GM19238 (cell line): ENCODE data around the gene HEG1.

Experiments
- DNase-seq: peaks from one replicate; pipeline ENCODE4 v3.0.0; 2011; ENCODE audit warnings: low spot score; ENCODE audit not compliant: insufficient read length

HEG1 gene

DNA sequence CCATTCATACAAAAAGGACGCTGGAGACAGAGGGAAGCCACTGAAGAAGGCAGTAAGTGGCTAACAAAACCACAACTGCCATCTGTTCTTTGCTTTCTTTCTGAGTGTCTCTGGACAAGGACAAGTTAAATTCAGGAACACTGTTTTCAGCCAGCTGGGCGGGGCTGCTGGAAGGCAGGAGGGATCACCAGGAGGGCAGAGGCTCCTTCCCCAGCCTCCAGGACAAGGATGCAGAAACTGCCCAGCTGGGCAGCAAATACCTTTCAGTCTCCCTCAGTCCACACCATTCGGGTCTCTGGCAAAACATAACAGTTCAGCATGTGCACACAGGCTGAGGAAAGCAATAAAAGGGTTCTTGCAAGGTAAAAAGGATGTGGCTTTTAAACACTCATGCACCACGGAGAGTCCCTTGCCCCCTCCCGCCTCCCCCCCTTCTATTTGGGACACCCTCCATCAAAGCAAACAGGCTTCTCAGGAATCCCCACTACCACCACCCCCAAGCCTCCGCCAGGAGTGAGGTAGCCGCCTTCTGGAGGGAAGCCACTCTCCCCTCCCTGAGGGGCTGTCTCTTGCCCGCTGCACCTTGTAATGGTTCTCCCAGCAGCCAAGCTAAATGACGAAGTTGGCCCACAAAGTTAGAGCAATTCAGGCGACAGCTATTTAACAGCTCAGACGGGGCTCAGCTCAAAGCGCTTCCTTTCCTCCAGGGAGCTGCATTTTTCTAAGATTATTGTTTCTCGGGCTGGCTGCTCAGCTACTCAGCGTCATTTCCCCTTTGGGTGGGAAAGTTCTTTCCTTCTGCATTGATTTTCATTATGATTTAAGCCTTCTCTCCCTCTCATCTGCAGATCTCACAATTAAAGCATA lies 3.8 kb downstream of the HEG1 start:
- peak; percentile 48 for DNase-seq

DNA sequence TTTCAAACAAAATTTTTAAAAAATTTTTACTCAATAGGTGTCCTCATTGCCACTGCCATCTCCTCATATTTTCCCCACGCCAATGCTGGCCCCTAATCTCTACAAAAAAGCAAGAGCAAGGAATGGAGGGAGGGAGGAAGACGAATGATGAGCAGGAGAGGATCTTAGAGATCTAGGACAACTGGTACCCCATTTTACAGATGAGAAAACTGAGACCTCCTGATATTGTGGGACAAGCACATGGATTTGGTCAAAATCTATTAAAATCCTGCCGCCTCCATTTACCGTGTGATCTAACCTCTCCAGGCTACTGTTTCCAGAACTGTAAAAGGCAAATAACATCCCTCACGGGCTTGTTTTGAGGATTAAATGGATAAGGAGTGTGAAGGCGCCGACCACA lies 4.6 kb downstream of the HEG1 start:
- DNase-seq: no peak

DNA sequence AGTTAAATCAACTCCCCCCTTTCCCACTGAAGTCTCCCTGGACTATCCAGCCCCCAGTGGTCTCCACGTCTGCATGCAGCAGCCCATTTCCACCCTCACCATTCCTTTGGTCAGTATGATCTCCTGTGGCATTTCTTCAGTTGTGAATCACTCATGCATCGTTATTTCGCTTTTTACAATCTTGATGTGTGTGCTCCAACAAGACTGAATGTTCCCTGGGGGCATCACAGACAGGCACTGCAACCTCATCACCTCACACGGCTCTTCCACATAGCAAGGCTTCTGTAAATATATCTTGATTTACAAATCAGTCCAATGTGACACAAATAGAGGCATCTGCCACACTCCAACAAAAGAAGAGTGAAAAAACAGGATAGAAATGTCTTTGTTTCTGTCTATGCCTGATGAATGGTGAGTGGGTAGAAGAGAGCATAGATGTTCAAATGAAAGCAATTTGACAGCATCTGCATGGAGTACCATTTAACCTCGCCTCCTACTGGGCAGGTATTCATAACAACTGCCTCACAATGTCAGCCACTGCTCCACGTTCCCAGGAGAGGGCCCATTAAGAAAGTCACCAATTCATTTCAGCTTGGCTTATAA lies 5.2 kb downstream of the HEG1 start:
- DNase-seq: no peak

DNA sequence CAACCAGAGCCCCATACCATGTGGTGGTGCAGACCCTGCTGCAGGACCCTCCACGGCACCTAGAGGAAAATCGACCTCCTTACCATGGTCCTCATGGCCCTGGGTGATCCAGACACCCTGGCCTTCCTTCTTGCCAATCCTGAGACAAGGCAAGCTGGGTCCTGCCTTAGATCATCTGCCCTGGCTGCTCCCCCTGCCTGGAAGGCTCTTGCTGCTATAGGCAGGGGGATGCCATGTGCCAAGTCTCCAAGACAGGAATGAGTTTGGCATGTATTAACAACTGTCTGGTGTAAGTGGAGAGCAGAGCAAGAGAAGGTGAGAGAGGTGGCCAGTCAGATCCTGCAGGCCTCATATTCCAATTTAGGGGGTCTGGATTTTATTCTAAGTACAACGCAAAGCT lies 7.5 kb downstream of the HEG1 start:
- DNase-seq: no peak

DNA sequence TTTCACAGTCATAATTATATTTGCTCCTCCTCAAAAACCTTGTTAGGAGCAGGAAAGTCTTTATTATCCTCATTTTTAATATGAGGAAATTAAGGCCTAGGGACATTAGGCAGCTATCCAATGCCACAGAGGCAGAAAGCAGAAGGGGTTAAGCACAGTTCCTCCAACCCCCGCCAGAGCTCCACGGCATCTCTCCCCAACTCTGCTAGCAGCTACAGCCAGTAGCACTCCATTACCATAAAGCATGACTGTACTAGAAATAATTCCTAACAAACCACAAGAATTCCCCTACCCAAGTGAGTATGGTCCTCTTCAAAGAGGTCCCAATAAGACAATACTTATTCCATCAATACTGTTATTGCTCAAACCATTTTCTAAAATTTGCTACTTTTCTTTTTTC lies 9.8 kb downstream of the HEG1 start:
- no peak for DNase-seq

DNA sequence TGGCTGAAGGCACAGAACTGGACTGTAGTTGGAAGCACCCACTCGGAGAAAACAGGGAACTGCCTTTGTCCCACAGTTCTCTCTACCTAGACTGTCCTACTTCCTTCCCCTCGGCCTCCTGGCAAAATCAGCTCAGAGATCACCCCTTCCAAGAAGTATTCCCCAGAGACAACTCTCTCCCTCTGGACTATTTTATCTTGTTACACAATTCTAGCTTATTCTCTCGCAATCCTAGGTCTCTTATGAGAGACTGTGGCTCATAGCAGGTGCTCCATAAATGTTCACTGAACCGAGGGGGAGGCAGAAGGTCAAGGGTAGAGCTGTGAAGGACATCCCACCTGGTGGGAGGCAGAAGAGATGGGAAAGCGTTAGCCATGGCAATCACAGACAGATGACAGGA lies 10.6 kb downstream of the HEG1 start:
- DNase-seq: no peak

DNA sequence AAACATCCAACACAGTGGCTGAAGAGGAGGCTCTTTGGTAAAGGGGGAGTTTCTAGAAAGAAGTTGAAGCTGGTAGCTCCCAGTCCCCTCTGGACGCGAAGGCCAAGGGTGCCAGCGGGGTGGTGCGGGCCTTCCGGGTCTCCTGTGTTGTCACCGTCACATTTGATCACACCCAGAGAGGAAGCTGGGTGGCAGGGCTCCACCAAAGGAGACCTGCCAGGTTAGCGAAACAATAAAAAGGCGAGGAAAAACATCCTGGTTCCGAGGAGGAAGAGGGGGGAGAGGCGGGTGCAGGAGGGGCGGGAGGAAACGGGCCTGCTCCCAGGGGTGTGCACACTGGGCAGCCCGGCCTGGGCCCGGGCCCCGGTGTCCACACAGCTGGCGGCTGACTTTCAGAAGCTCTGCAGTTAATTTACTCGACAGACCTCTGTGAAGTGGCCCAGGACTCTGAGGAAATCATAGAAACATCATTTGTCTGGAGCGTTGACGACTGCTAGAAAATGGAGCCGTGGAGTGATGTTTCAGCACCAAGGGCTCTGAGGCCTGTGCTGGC lies 12.1 kb downstream of the HEG1 start:
- no peak for DNase-seq

DNA sequence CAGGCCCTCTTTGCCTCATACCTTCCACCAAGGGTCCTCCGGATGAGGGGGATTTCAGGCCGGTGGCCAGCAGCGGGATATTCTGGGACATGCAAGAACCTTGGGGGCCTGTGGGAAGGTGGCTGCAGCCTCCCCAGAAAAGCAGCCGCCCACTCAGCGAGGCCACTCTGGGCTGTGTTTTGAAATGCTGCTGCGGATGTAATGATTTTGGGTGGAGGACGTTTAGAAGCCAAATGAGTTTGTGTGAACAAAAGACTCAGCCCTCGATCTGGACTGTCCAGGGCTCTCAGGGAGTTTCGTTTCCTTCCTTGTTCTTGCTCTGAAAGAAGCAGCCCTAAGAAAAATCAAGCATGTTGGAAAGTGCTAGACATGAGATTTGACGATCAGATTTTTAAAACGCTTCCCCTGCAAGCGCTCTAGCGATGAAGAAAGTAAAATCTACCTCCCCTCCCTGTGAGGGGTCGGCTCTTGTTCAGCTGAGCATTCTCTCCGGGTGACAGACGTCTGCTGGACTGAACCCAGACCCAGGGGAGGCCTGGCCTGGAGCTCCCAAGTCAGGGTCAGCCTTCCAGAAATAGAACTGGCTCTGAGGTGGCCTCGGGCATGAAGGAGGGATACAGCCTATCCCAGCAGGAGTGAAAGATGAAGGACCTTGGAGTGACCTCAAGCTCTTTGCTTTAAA lies 12.9 kb downstream of the HEG1 start:
- DNase-seq: no peak

DNA sequence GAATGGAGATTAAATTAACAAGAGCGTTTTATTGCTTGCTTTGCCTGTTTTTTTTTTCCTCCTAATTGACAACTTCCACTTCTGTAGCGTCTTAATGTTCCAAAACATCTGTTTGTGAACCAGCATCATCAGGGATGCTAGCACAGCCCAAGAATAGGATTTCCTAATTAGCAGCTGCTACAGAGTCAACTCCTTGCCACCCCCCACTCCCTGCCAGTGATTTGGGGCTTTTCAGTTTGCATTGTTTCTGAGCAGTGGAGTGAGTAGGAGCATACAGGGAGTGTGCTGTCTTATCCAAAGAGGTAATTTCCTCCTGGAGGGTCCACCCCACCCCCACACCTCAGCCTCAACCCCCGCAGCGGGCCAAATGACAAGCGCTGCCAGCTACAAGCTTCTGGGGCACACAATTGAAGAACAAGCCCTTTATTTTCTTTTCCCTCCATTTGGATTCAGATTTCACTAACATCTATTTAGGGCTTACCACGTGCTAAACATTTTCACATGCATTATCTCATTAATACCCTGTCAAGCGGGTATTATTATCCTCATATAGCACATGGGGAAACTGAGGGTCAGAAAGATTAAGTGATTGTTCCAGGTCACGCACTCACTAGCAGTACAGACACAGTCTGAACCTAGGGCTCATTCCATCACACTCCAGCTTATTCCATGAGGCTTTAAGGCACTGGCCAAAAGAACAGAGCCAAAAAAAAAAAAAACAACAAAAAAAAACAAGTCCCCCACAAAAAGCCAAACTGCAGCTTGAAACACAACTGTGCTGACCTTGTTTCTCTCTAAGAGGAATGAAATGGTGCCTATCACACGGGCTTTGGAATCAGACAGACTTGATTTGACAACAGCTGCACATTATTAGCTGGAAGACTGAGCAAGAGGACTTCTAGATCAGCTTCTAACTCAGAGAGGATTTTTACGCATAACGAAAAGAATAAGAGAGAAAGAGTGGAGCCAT lies 16.4 kb downstream of the HEG1 start:
- DNase-seq: no peak

DNA sequence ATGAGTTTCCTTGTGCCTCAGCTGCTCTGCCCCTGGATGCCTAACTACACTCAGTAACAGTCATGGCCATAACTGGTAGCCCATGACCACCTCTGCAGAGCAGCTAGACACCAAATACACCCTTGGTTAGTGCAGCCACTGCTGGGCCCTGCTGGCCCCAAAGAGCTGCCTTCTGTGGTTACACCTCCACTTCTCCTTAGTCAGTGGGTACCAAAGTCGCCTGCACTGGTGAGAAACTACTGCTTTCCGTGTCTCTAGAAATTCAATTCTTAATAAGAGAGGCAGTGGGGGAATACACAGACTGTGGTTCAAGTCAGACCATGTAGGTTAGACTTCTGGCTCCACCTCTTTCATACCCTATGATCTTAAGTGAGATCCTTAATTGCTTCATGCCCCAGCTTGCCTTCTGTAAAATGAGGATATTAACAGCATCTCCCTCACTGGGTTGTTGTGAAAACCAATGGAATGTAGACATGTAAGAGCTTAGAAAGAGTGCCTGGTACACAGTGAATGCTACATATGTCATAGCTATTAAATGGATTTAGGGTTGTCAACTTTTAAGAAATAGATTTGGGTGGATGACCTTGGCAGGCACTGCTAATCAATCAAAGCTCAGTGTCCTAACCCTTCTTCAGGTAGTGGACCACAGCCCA lies 18.2 kb downstream of the HEG1 start:
- no peak for DNase-seq

DNA sequence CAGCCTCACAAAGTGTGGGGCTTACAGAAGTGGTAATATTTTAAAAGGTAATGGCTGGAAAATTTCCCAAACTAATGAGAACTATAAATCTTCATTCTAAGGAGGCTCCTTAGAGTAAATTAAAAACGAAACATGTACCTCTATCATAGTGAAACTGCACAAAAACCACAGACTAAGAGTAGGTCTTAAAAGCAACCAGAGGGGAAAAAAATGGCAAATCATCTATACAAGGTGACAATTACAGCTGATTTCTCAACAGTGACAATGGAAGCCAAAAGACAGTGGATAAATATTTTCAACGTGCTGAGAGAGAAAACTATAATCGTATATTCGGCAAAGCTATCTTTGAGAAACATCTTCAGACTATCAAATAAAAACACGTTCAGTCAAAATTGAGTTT lies 20.6 kb downstream of the HEG1 start:
- no peak for DNase-seq

DNA sequence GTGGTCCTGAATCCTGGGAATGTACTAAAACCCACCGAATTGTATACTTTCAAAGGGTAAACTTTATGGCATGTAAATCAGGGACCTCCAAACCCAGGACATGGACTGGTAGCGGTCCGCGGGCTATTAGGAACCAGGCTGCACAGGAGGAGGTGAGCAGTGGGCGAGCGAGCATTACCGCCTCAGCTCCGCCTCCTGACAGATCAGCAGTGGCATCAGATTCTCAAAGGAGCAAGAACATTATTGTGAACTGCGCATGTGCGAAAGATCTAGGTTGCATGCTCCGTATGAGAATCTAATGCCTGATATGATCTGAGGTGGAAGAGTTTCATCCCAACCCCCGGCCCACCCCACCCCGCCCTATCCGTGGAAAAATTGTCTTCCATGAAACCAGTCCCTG lies 22.2 kb downstream of the HEG1 start:
- no peak for DNase-seq

DNA sequence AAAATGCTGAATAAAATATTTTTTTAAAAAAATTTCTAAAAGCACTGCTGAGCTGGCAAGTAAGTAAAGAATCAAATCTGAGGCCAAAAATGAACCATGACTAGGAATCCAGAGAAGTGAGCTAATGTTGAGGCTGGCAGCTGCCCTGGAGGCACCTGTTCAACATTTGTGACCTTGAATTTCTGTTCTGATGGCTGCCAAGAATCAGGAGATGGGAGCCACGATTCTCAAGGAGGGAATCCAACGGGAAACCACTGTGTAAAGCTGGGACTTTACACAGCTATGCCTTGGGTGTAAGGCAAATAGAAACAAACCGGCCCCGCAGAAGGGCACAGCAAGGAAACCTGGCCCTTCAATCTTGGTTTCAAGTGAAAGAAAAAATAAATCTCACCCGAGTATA lies 22.7 kb downstream of the HEG1 start:
- DNase-seq: no peak

DNA sequence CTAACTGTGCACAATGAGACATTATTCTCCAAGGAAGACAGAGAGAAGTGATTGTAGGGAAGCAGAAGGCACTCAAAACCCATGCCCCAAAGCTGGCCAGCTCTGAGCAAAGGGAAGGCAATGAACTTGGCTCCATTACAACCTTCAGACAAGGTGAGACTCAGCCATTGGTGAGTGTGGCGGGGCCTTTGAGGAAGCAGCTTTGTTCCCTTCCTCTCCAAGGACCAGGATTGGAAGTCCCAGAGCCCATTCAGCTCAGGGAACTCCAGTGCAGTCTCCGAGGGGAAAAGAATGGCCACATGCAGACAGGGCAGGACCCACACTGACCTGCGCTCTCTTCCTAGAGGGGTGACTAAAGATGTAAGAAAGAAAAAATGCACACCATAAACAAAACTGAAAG lies 23.1 kb downstream of the HEG1 start:
- no peak for DNase-seq

DNA sequence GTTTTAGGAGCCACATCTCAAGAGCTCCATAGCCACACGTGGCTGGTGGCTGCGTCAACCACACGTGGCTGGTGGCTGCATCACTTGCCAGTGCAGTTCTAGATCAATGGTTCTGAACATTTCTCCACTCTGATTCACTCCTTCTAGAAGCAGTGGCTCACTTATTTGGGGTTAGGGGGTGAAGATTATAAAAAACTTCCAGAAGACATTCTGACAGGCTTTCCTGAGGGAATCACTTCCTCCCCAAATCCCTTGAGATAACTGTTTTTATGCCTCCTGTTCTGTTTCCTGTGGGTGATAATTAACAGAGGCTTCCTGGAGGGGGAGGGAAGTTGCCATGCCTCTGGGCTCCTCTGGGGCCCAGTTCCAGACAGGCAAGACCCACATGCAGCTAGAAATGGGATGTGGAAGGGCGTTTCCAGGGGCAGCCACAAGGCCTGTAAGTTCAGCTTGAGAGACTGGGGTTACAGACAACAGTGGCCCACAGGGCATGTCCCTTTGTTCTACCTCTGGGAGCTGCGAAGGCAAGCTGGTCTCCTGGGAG lies 23.6 kb downstream of the HEG1 start:
- no peak for DNase-seq

DNA sequence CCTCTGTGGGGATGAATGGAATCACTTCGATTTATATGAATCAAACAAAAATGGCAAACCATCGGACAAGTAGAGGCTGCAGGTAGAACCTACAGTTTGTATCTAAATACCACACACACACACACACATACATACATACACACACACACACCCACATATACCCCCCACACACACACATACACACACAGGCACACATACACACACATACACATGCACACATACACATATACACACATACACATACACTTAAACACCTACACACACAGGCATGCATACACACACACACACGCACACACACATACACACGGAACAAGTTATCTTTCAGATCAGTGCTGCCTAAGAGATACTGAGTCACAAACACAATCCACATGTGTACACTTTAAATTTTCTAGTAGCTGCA lies 24.3 kb downstream of the HEG1 start:
- DNase-seq: no peak

DNA sequence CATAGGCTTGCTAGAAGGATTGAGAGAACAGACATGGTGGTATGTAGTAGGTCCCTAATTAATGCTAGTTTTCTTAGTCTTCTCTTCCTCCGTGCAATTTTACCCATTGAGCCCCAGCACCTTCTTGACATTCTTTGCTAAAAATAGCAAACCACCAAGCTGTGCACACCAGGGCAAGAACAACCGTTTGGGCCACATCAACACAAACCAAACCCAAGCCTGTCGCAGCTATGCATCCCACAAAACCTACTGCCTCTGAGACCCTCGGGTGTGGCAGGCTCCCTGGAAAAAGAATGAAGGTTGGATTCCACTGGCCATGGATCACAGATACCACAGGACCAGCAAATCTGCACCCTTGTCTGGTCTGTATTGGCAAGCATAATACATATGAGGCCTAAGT lies 27.1 kb downstream of the HEG1 start:
- DNase-seq: no peak

DNA sequence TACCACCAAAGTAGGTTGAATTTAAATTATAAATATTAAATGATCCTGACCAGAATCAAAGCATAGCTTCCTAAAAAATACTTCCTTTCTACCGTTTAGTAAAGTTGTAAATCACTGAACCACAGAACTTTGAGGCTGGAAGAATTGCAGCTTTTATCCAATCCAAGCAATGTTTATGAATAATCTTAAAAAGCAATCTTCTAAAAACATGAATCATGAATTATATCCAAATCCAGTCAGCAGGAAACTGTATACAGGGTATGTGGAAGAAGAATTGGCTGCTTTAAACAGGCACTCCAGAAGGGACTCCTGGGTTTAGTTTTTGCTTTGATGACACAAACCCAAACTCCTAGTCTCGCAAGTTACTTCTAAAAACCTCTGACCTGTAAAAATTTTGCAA lies 30.2 kb downstream of the HEG1 start:
- no peak for DNase-seq

DNA sequence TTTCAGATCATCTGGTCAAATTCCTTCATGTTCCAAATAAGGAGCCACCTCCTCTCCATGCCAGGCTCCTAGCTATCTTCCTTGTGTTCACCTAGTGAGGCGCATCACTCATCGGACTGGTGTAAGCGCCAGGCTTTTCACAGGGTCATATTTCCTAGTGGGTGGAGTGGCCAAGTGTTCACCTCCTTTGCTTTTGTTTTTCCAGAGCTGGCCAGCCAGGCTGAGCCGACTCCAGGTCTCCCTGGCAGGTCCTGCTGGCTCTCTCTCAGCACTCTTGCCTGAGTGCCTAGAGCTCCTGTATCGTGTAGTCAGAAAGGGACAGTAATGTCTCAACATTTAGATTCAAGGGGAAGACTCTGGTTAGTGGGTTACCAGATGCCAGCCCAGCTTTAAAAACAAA lies 31.0 kb downstream of the HEG1 start:
- no peak for DNase-seq

DNA sequence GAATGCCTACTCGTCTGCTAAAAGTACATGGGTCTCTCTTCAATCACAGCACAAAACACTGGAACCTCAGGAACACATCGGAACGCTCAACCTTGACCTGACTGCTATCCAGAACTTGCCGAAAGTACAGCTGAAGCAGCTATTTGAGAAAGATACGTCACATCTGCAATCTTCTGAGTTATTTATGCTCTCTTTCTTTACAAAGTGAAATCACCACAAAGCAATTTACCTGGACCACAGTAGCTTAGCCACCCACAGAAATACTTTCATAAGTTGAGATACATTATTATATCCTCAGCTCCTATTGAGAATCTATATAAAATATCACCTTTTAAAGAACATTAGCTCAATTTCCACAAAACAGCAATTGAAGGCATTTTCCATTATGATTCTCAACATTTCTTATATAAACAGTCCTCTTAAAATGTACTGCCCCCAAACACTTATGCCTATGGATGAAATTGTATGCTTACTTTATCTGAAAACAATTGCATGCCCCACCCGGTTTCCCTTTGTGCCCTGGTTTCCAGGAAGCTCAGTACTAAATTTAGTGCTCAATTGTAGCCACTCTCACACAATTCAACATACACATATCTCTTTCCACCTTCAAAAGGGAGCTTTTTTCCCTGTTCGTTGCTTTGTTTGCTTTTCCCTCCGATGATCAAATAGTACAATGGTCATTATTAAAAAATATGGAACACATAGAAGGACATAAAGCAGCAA lies 31.8 kb downstream of the HEG1 start:
- DNase-seq: no peak
